HS-27A (cell line): ENCODE results near the gene ATG4D.

Experiments
- DNase-seq: peaks from one replicate; pipeline ENCODE4 v3.0.0-alpha.2; 2012; ENCODE audit warnings: low read depth, missing footprints

ATG4D gene

GRCh38 chr19:10580979-10581631 lies 37.4 kb downstream of the ATG4D start:
- peak; percentile 73 for DNase-seq

GRCh38 chr19:10582091-10582490 lies 38.4 kb downstream of the ATG4D start:
- DNase-seq = no peak

GRCh38 chr19:10583036-10583776 lies 39.5 kb downstream of the ATG4D start:
- no peak for DNase-seq

GRCh38 chr19:10586396-10586795 lies 42.7 kb downstream of the ATG4D start:
- no peak for DNase-seq

GRCh38 chr19:10587022-10587838 lies 43.5 kb downstream of the ATG4D start, which contains the start of gene AP1M2:
Gene AP1M2, minus strand, starts transcription at chr19:10587312. Its CDS starts 81 bp downstream, at chr19:10587231.
- DNase-seq = no peak

- no peak for DNase-seq
These were observed 44.1 kb downstream of the ATG4D start for GRCh38 chr19:10587839-10588150.

GRCh38 chr19:10593148-10593547 lies 49.4 kb downstream of the ATG4D start:
- DNase-seq = no peak

GRCh38 chr19:10593820-10594637 lies 50.3 kb downstream of the ATG4D start:
- DNase-seq = no peak

GRCh38 chr19:10600149-10600548 lies 56.4 kb downstream of the ATG4D start:
- no peak for DNase-seq

- DNase-seq = no peak
These were observed 58.3 kb downstream of the ATG4D start for GRCh38 chr19:10601999-10602329.

GRCh38 chr19:10602330-10603083 lies 58.8 kb downstream of the ATG4D start:
- no peak for DNase-seq
